GM19324 (cell line): ENCODE measurements around the gene TIGAR.

Experiments
- ATAC-seq: cut with Tn5 transposase; IDR thresholded peaks from one replicate; pipeline ENCODE4 v1.9.1; 2021; ENCODE audit warnings: mild to moderate bottlenecking, moderate library complexity; ENCODE audit not compliant: unreplicated experiment, low FRiP score

The TIGAR gene

GRCh38 chr12:4369548-4369947 lies 48.5 kb downstream of the TIGAR start:
- ATAC-seq = no peak

- no peak for ATAC-seq
Observed at GRCh38 chr12:4370265-4370664, 49.3 kb downstream of the TIGAR start.

- ATAC-seq = no peak
Observed at GRCh38 chr12:4372653-4373052, 51.6 kb downstream of the TIGAR start.

- no peak for ATAC-seq
Observed at GRCh38 chr12:4375449-4375848, 54.4 kb downstream of the TIGAR start.

- ATAC-seq = no peak
Observed at GRCh38 chr12:4378772-4379171, 57.8 kb downstream of the TIGAR start.

- no peak for ATAC-seq
Observed at GRCh38 chr12:4379405-4379804, 58.4 kb downstream of the TIGAR start, which contains the start of gene FGF23. FGF23 (minus strand) TSS chr12:4379712; CDS start chr12:4379582, 130 bp downstream.

- ATAC-seq = no peak
Observed at GRCh38 chr12:4380332-4380731, 59.3 kb downstream of the TIGAR start.

- ATAC-seq = no peak
Observed at GRCh38 chr12:4383304-4383865, 62.4 kb downstream of the TIGAR start.

- ATAC-seq = no peak
Observed at GRCh38 chr12:4386801-4387200, 65.8 kb downstream of the TIGAR start.

GRCh38 chr12:4387607-4388006 lies 66.6 kb downstream of the TIGAR start:
- no peak for ATAC-seq

- no peak for ATAC-seq
Observed at GRCh38 chr12:4388032-4388431, 67.0 kb downstream of the TIGAR start.

- no peak for ATAC-seq
Observed at GRCh38 chr12:4388662-4389061, 67.6 kb downstream of the TIGAR start.

GRCh38 chr12:4392223-4392742 lies 71.3 kb downstream of the TIGAR start:
- ATAC-seq = no peak

GRCh38 chr12:4393211-4393610 lies 72.2 kb downstream of the TIGAR start:
- ATAC-seq = no peak

GRCh38 chr12:4395818-4396217 lies 74.8 kb downstream of the TIGAR start:
- no peak for ATAC-seq

- ATAC-seq = no peak
Observed at GRCh38 chr12:4401117-4401516, 80.1 kb downstream of the TIGAR start.

- ATAC-seq = no peak
Observed at GRCh38 chr12:4402996-4403395, 82.0 kb downstream of the TIGAR start.
